ENCODE data around the gene EXOSC5.

The EXOSC5 gene

DNA sequence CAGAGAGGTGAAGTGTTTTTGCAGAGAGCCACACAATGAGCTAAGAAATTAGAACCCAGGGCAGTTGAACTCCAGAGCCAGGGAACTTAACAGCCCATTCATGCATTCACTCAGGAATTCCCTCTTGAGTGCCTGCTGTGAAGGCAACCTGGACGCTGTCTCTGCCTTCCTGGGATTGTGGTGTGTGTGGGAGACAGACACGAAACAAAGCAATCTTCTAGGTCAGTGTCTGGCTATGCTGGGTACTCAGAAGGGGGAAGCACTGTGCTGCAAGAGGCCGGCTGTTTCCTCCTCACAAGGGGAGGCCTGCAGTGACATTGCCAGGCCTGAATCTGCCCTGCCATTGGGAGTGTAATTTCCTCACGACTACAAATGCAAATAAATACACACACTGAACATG is 10.1 kb upstream of the EXOSC5 start:
- Histone ChIP-seq H3K27me3 (ENCODE audit: control insufficient read depth in 2 of 2, insufficient read depth in 2 of 2, low read length in 2 of 2) (no peaks in the 10 kb centered on the region), H3K9me3 (ENCODE audit: control insufficient read depth in 2 of 2, low read length in 2 of 2) (no peaks in the 10 kb centered on the region), H3K4me1 (ENCODE audit: control insufficient read depth in 2 of 2, insufficient read depth in 2 of 2, low read length in 2 of 2) (peaks cover 2 to 6% of the 10 kb centered on the region in 2 donors), H3K27ac (ENCODE audit: low read depth in 2 of 2, low read length in 2 of 2) (no peak overlapping the region), H3K4me3 (ENCODE audit: low read length in 2 of 2) (no peak overlapping the region), H3K36me3 (ENCODE audit: control insufficient read depth in 2 of 2, insufficient read depth in 2 of 2, low read length in 2 of 2) (peaks cover 4 to 15% of the 10 kb centered on the region in 2 donors), H3K9ac (ENCODE audit: low read depth in 1 of 2, low read length in 2 of 2) (no peak overlapping the region)

DNA sequence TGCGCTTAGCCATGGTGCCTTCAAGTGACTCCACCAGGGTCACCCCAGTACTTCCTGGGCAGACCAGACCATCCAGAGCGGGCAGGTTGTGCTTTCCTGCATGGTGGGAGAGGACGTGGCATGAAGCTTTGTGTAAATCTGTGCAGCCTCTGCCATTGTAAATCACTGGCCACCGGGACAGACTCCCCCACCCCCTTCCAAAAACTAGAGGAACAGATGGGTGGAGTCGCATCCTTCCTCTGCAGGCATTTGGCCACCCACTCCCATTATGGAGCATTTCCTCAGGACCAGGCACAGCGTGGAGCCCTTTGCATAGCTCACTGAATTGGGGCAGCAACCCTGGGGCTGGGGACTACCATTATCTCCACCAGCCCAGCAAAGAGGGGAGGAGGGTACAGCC is 8.6 kb upstream of the EXOSC5 start:
- Histone ChIP-seq H3K9ac (ENCODE audit: low read depth in 1 of 2, low read length in 2 of 2) (no peak overlapping the region), H3K27me3 (ENCODE audit: control insufficient read depth in 2 of 2, insufficient read depth in 2 of 2, low read length in 2 of 2) (no peaks in the 10 kb centered on the region), H3K9me3 (ENCODE audit: control insufficient read depth in 2 of 2, low read length in 2 of 2) (no peaks in the 10 kb centered on the region), H3K4me1 (ENCODE audit: control insufficient read depth in 2 of 2, insufficient read depth in 2 of 2, low read length in 2 of 2) (peaks cover 2 to 6% of the 10 kb centered on the region in 2 donors), H3K27ac (ENCODE audit: low read depth in 2 of 2, low read length in 2 of 2) (no peak overlapping the region), H3K36me3 (ENCODE audit: control insufficient read depth in 2 of 2, insufficient read depth in 2 of 2, low read length in 2 of 2) (peaks cover under 1 to 2% of the 10 kb centered on the region in 2 donors), H3K4me3 (ENCODE audit: low read length in 2 of 2) (no peak overlapping the region)

DNA sequence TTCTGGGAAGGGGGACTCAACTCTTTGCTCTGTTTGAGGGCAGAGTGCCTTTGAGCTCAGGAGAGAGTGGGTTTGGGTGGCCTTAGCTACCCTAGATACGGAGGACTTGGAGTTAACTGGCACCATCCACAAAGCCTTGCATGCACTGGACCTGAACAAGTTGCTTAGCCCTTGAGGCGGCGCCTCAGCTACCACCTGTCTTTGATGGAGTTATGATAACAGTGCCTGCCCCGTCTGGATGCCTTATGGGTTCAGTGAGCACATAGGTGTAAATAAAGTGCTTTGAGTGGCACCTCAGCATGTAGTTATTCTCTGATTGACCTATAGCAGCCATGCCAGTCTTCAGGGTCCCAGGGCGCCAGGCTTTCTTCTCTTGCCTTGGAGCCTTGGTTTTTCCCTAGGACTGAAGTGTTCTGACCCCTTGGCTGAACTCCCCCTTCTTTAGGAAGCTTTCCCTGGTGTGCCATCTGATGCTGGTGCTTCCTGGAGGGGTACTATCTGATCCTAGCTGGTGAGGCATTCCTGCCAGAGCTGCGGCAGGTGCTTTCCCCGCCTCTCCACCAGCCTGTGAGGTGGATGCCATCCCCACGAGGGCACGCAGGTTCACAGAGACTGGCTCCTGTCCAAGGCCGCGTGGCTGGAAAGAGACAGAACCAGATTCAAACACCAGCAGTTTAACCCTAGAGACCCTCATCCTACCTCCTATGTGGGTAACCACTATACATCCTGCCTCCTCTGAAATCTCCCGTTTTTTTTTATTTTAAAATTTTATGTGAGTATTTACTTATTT is 6.2 kb upstream of the EXOSC5 start:
- Histone ChIP-seq H3K27ac (ENCODE audit: low read depth in 2 of 2, low read length in 2 of 2) (no peak overlapping the region), H3K4me1 (ENCODE audit: control insufficient read depth in 2 of 2, insufficient read depth in 2 of 2, low read length in 2 of 2) (peaks cover 7% of the 10 kb centered on the region in 2 donors)

DNA sequence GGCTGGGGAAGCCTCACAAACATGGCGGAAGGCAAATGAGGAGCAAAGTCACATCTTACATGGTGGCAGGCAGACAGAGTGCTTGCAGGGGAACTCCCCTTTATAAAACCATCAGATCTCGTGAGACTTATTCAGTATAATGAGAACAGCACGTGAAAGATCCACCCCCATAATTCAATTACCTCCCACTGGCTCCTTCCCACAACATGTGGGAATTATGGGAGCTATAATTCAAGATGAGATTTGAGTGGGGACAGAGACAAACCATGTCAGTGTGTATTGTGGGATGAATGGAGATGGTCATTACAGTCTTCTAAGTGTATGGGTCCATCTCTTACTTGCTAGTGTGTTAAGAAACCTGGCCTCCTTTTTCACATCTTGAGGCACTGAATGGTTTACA is 4.9 kb upstream of the EXOSC5 start:
- Histone ChIP-seq H3K9me3 (ENCODE audit: control insufficient read depth in 2 of 2, low read length in 2 of 2) (no peaks in the 10 kb centered on the region), H3K4me1 (ENCODE audit: control insufficient read depth in 2 of 2, insufficient read depth in 2 of 2, low read length in 2 of 2) (peaks cover 9% of the 10 kb centered on the region in 2 donors), H3K27ac (ENCODE audit: low read depth in 2 of 2, low read length in 2 of 2) (no peak overlapping the region), H3K4me3 (ENCODE audit: low read length in 2 of 2) (no peak overlapping the region), H3K36me3 (ENCODE audit: control insufficient read depth in 2 of 2, insufficient read depth in 2 of 2, low read length in 2 of 2) (no peaks in the 10 kb centered on the region), H3K9ac (ENCODE audit: low read depth in 1 of 2, low read length in 2 of 2) (no peak overlapping the region), H3K27me3 (ENCODE audit: control insufficient read depth in 2 of 2, insufficient read depth in 2 of 2, low read length in 2 of 2) (no peaks in the 10 kb centered on the region)

More for the DNA sequence above, 6.2 kb upstream of the EXOSC5 start:
- Histone ChIP-seq H3K27me3 (ENCODE audit: control insufficient read depth in 2 of 2, insufficient read depth in 2 of 2, low read length in 2 of 2) (no peaks in the 10 kb centered on the region), H3K9me3 (ENCODE audit: control insufficient read depth in 2 of 2, low read length in 2 of 2) (no peaks in the 10 kb centered on the region), H3K4me3 (ENCODE audit: low read length in 2 of 2) (no peak overlapping the region), H3K9ac (ENCODE audit: low read depth in 1 of 2, low read length in 2 of 2) (no peak overlapping the region), H3K36me3 (ENCODE audit: control insufficient read depth in 2 of 2, insufficient read depth in 2 of 2, low read length in 2 of 2) (peaks cover 0 to 2% of the 10 kb centered on the region in 2 donors)

DNA sequence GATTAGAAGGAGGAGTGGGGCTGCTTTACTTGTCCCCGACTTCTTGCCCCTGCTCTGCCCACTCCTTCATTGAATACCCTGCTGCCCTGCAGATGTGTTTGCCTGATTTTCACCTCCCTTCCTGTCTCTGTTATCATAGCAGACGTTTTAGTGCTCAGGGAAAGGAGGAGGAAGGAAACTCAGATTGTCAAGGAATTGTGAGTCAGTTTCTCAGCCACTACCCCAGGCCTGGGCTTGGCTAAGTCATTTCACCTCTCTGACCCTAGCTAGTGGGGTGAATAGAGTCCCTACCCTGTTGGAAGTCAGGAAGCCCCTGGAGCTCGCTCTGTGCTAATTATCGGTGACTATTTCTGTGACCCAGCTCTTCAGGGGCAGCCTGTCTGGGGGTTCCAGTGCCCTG is 4.3 kb upstream of the EXOSC5 start:
- Histone ChIP-seq H3K4me3 (ENCODE audit: low read length in 2 of 2) (no peak overlapping the region), H3K4me1 (ENCODE audit: control insufficient read depth in 2 of 2, insufficient read depth in 2 of 2, low read length in 2 of 2) (peaks cover 12 to 13% of the 10 kb centered on the region in 2 donors), H3K27ac (ENCODE audit: low read depth in 2 of 2, low read length in 2 of 2) (no peak overlapping the region)

DNA sequence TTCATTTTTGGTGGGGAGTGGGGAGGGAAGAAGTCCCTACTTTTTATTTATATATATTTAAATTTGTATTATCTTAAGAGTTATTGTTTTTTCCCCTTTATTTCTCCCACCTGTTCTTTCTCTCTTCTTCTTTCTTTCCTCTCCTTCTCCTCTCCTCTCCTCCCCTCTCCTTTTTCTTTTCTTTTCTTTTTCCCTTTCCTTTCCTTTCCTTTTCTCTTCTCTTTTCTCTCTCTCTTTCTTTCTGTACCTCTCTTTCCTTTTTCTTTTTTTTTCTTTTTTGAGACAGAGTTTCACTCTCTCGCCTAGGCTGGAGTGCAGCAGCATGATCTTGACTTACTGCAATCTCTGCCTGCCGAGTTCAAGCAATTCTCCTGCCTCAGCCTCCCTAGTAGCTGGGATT is 2.4 kb upstream of the EXOSC5 start:
- no peak overlapping the region for H3K27ac ChIP-seq (ENCODE audit: low read depth in 2 of 2, low read length in 2 of 2)
- peaks cover 12 to 13% of the 10 kb centered on the region in 2 donors for H3K4me1 ChIP-seq (ENCODE audit: control insufficient read depth in 2 of 2, insufficient read depth in 2 of 2, low read length in 2 of 2)
- no peaks in the 10 kb centered on the region for H3K27me3 ChIP-seq (ENCODE audit: control insufficient read depth in 2 of 2, insufficient read depth in 2 of 2, low read length in 2 of 2)
- H3K9me3 ChIP-seq (ENCODE audit: control insufficient read depth in 2 of 2, low read length in 2 of 2), result no peaks in the 10 kb centered on the region
- H3K36me3 ChIP-seq (ENCODE audit: control insufficient read depth in 2 of 2, insufficient read depth in 2 of 2, low read length in 2 of 2), result no peaks in the 10 kb centered on the region
- H3K9ac ChIP-seq (ENCODE audit: low read depth in 1 of 2, low read length in 2 of 2), result no peak overlapping the region
- H3K4me3 ChIP-seq (ENCODE audit: low read length in 2 of 2), result no peak overlapping the region

More for the DNA sequence above, 4.3 kb upstream of the EXOSC5 start:
- Histone ChIP-seq H3K9me3 (ENCODE audit: control insufficient read depth in 2 of 2, low read length in 2 of 2) (no peaks in the 10 kb centered on the region), H3K27me3 (ENCODE audit: control insufficient read depth in 2 of 2, insufficient read depth in 2 of 2, low read length in 2 of 2) (no peaks in the 10 kb centered on the region), H3K9ac (ENCODE audit: low read depth in 1 of 2, low read length in 2 of 2) (no peak overlapping the region), H3K36me3 (ENCODE audit: control insufficient read depth in 2 of 2, insufficient read depth in 2 of 2, low read length in 2 of 2) (no peaks in the 10 kb centered on the region)

DNA sequence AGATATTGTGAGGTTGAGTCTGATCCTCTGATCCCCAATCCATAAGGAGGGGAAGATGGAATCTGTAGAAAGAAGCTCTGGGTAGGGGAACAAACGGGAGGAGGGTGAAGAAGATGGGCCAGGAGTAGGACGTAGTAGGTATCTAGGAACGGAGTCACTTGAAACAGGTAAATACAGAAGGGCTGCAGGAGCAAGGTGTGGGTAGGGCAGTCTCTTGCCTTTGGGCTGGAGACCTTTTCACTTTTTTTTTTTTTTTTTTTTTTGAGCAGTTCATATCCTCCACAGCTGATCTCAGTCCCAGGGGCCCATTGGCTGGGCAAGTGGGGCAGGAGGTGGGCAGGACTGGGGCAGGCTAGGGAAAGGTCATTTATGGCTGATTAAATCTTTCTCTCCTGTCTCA is 1.9 kb upstream of the EXOSC5 start:
- Histone ChIP-seq H3K4me3 (ENCODE audit: low read length in 2 of 2) (peak overlapping the region; percentile 97 to 100), H3K27me3 (ENCODE audit: control insufficient read depth in 2 of 2, insufficient read depth in 2 of 2, low read length in 2 of 2) (no peaks in the 10 kb centered on the region), H3K36me3 (ENCODE audit: control insufficient read depth in 2 of 2, insufficient read depth in 2 of 2, low read length in 2 of 2) (no peaks in the 10 kb centered on the region), H3K27ac (ENCODE audit: low read depth in 2 of 2, low read length in 2 of 2) (no peak overlapping the region), H3K4me1 (ENCODE audit: control insufficient read depth in 2 of 2, insufficient read depth in 2 of 2, low read length in 2 of 2) (peaks cover 12 to 13% of the 10 kb centered on the region in 2 donors), H3K9ac (ENCODE audit: low read depth in 1 of 2, low read length in 2 of 2) (peak overlapping the region in 1 of 2 donors; percentile 32), H3K9me3 (ENCODE audit: control insufficient read depth in 2 of 2, low read length in 2 of 2) (no peaks in the 10 kb centered on the region)

DNA sequence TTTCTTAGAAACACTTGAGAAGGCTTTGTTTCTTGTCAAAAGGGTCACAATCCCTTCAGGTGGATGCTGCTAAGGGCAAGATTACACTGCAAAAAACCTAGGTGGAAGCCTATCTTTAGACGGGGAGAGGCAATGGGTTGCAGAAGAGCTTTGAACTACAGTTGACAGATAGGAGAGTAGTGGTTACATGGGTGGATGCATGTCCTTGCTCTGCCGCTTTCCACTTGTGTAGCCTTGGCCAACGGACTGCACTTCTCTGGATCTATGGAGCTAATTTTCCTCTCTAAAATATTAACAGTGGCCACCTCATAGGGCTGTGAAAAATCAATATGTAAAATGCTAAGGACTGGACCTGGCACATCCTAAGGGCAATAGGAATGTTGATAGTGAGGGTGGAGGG is 1.4 kb upstream of the EXOSC5 start:
- no peaks in the 10 kb centered on the region for H3K27me3 ChIP-seq (ENCODE audit: control insufficient read depth in 2 of 2, insufficient read depth in 2 of 2, low read length in 2 of 2)
- H3K36me3 ChIP-seq (ENCODE audit: control insufficient read depth in 2 of 2, insufficient read depth in 2 of 2, low read length in 2 of 2), result no peaks in the 10 kb centered on the region
- peaks cover 12 to 13% of the 10 kb centered on the region in 2 donors for H3K4me1 ChIP-seq (ENCODE audit: control insufficient read depth in 2 of 2, insufficient read depth in 2 of 2, low read length in 2 of 2)
- H3K27ac ChIP-seq (ENCODE audit: low read depth in 2 of 2, low read length in 2 of 2), result no peak overlapping the region
- H3K9me3 ChIP-seq (ENCODE audit: control insufficient read depth in 2 of 2, low read length in 2 of 2), result no peaks in the 10 kb centered on the region
- peak overlapping the region; percentile 97 to 100 for H3K4me3 ChIP-seq (ENCODE audit: low read length in 2 of 2)
- H3K9ac ChIP-seq (ENCODE audit: low read depth in 1 of 2, low read length in 2 of 2), result peak overlapping the region; percentile 91 to 97

DNA sequence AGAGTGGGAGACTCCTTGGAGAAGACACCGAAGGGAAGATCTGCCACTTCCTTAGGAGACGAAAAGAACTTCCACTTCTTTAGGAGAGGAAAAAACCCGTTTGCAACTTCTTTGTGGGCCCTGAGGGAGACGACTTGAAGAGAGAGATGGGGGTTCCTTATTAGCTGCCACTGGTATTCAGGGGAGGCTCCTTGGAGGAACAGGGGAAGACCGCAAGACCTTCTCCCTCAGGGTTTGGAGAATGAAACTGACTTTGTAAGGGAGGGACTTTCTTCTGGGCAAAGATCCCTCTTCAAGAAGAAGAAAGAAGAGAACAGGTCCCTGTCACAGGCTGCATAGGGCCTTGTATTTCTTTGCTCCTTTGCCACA is 875 bp upstream of the EXOSC5 start:
- Histone ChIP-seq H3K27ac (ENCODE audit: low read depth in 2 of 2, low read length in 2 of 2) (peak overlapping the region; percentile 90 to 92), H3K4me1 (ENCODE audit: control insufficient read depth in 2 of 2, insufficient read depth in 2 of 2, low read length in 2 of 2) (peaks cover 12 to 13% of the 10 kb centered on the region in 2 donors), H3K27me3 (ENCODE audit: control insufficient read depth in 2 of 2, insufficient read depth in 2 of 2, low read length in 2 of 2) (no peaks in the 10 kb centered on the region), H3K9ac (ENCODE audit: low read depth in 1 of 2, low read length in 2 of 2) (peak overlapping the region; percentile 91 to 97), H3K36me3 (ENCODE audit: control insufficient read depth in 2 of 2, insufficient read depth in 2 of 2, low read length in 2 of 2) (no peaks in the 10 kb centered on the region), H3K9me3 (ENCODE audit: control insufficient read depth in 2 of 2, low read length in 2 of 2) (no peaks in the 10 kb centered on the region), H3K4me3 (ENCODE audit: low read length in 2 of 2) (peak overlapping the region; percentile 97 to 100)

DNA sequence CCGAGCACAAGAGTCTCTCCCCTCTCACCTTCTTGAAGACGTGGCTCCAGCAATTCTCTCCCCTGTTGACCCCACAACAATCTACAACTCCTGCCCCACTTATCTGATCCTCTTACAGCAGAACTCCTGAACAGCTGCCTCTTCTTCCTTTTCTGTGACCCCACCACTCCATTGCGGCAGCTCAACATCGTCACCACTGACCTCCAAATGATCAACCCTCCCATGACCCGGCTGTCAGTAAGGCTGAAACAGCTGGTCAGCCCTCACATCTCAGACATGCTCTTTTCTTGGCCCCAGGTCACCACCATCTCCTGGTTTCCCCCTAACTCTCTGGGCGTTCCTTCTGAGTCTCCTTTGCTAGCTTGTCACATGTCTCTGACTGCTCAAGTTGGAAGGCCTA is 1.8 kb downstream of the EXOSC5 start:
- no peak overlapping the region for H3K4me3 ChIP-seq (ENCODE audit: low read length in 2 of 2)
- H3K4me1 ChIP-seq (ENCODE audit: control insufficient read depth in 2 of 2, insufficient read depth in 2 of 2, low read length in 2 of 2), result peaks cover 12 to 13% of the 10 kb centered on the region in 2 donors
- H3K9me3 ChIP-seq (ENCODE audit: control insufficient read depth in 2 of 2, low read length in 2 of 2), result no peaks in the 10 kb centered on the region

More for the DNA sequence above, 1.8 kb downstream of the EXOSC5 start:
- Histone ChIP-seq H3K27ac (ENCODE audit: low read depth in 2 of 2, low read length in 2 of 2) (no peak overlapping the region), H3K9ac (ENCODE audit: low read depth in 1 of 2, low read length in 2 of 2) (no peak overlapping the region), H3K36me3 (ENCODE audit: control insufficient read depth in 2 of 2, insufficient read depth in 2 of 2, low read length in 2 of 2) (peaks cover 16 to 18% of the 10 kb centered on the region in 2 donors), H3K27me3 (ENCODE audit: control insufficient read depth in 2 of 2, insufficient read depth in 2 of 2, low read length in 2 of 2) (no peaks in the 10 kb centered on the region)
